Spleen (tissue), 7 donors: ENCODE data around the gene CHST13.

ENCODE experiments used
- POLR2A ChIP-seq, 3 donors: fragments of 450-650 bp; IDR thresholded peaks; one replicate each; pipeline ENCODE4 v1.5.1; 2017; ENCODE audit warnings: antibody characterized with exemption in 3 of 3, mild to moderate bottlenecking in 1 of 3
- TF ChIP-seq, protein P1 (sequence below), 11 experiments: fragments of 200-600 bp in 7 of 11; fragments of 450-650 bp in 4 of 11; sonication (generic) in 4 of 11; IDR thresholded peaks in 8 of 11; conservative IDR thresholded peaks in 3 of 11; 1 replicate in 7 of 11; 2 replicates in 4 of 11; pipeline versions ENCODE4 v1.4.0 to v1.8.0; 2016 to 2021; ENCODE audit warnings: antibody characterized with exemption in 11 of 11, inconsistent platforms in 4 of 11, mild to moderate bottlenecking in 1 of 11
- donor health status: DM: no; HTN: no; CAD: no; lungs with moderate emphysema.
- donor health status: DM: no; HTN: no; CAD: no.
- donor health status: DM: no; HTN: no; CAD: no.

DNA sequence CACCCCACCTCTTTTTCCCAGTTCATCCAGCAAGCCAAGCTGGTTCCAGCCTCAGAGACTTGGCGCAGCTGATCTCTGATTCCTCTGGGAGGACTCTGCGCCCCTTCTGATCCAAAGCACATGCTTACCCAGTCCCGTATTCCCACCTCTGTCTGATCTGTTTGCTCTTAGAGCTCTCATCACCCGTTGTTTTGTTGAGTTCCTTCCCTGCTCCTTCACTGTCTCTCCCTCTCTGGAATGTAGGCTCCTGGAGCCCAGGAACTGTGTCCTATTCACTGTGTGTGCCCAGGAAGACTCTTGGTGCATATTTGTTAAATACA, 46.9 kb upstream of the CHST13 start:
- TF ChIP-seq, protein P1, sequence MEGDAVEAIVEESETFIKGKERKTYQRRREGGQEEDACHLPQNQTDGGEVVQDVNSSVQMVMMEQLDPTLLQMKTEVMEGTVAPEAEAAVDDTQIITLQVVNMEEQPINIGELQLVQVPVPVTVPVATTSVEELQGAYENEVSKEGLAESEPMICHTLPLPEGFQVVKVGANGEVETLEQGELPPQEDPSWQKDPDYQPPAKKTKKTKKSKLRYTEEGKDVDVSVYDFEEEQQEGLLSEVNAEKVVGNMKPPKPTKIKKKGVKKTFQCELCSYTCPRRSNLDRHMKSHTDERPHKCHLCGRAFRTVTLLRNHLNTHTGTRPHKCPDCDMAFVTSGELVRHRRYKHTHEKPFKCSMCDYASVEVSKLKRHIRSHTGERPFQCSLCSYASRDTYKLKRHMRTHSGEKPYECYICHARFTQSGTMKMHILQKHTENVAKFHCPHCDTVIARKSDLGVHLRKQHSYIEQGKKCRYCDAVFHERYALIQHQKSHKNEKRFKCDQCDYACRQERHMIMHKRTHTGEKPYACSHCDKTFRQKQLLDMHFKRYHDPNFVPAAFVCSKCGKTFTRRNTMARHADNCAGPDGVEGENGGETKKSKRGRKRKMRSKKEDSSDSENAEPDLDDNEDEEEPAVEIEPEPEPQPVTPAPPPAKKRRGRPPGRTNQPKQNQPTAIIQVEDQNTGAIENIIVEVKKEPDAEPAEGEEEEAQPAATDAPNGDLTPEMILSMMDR (IDR thresholded peaks at IDR 0.05 in 8 of 11, conservative IDR thresholded peaks at IDR 0.05 in 3 of 11), result no peak
- no peak for TF ChIP-seq POLR2A (IDR thresholded peaks at IDR 0.05)
